Vagina (tissue), 2 donors: ENCODE data around the gene VSIG8.

Source experiments
- POLR2A ChIP-seq, 2 donors: fragments of 450-650 bp; IDR thresholded peaks; one replicate each; pipeline ENCODE4 v1.6.1; 2017; ENCODE audit warnings: antibody characterized with exemption in 2 of 2, mild to moderate bottlenecking in 2 of 2, moderate library complexity in 2 of 2
- POLR2AphosphoS5 ChIP-seq, 2 donors: sonication (generic); formaldehyde crosslinking; IDR thresholded peaks; one replicate each; pipeline ENCODE4 v1.9.0; 2017; ENCODE audit warnings: antibody characterized with exemption in 2 of 2, mild to moderate bottlenecking in 2 of 2, low read depth in 1 of 2; ENCODE audit not compliant: insufficient read depth in 1 of 2
- TF ChIP-seq, protein P1 (sequence below), 3 experiments: fragments of 450-650 bp in 2 of 3; fragments of 200-600 bp in 1 of 3; sonication (generic) in 1 of 3; IDR thresholded peaks; one replicate each; pipeline ENCODE4 v1.5.1; 2017 to 2019; ENCODE audit warnings: antibody characterized with exemption in 3 of 3, mild to moderate bottlenecking in 2 of 3, moderate library complexity in 2 of 3

DNA sequence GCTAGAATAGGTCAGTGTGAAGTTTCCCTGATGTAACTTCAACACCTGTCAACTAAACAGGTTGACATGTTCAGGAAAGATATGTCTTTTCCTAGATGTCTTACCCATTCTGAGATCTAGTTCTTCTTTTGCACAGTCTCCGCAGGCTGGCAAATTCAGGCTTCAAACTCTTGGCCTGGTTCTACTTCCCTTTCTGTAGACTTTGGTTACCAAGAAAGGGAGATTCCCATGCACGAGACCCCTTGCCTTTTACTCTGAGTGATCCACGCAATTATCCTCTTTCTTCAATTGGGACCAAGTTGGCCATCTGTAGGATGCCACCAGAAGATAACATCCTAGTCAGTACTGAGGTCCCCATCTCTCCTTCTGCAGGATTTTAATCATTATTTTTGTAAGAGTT lies 35.5 kb upstream of the VSIG8 start:
- no peak for TF ChIP-seq POLR2A (IDR thresholded peaks at IDR 0.05)
- TF ChIP-seq, protein P1, sequence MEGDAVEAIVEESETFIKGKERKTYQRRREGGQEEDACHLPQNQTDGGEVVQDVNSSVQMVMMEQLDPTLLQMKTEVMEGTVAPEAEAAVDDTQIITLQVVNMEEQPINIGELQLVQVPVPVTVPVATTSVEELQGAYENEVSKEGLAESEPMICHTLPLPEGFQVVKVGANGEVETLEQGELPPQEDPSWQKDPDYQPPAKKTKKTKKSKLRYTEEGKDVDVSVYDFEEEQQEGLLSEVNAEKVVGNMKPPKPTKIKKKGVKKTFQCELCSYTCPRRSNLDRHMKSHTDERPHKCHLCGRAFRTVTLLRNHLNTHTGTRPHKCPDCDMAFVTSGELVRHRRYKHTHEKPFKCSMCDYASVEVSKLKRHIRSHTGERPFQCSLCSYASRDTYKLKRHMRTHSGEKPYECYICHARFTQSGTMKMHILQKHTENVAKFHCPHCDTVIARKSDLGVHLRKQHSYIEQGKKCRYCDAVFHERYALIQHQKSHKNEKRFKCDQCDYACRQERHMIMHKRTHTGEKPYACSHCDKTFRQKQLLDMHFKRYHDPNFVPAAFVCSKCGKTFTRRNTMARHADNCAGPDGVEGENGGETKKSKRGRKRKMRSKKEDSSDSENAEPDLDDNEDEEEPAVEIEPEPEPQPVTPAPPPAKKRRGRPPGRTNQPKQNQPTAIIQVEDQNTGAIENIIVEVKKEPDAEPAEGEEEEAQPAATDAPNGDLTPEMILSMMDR (IDR thresholded peaks at IDR 0.05), result no peak
- no peak for TF ChIP-seq POLR2AphosphoS5 (IDR thresholded peaks at IDR 0.05; ENCODE audit: insufficient read depth in 1 of 2, low read depth in 1 of 2)
